H9 (cell line): ENCODE data around the gene ACBD6. TPM values are rescaled to one million over a fixed set of nuclear protein-coding genes. Genes with fewer than 3 reads are reported as not detected.

Experiments used
- DNase-seq: peaks from one replicate; pipeline ENCODE4 v3.0.0-alpha.2; 2017
- H2AFZ ChIP-seq: one replicate; pipeline ENCODE4 v1.6.1; 2013; ENCODE audit warnings: mild to moderate bottlenecking, low read length, control low read depth, moderate library complexity
- H2AK5ac ChIP-seq: 2 replicates; pipeline ENCODE4 v1.6.1; 2013; ENCODE audit warnings: low read length, control low read depth, mixed read lengths; ENCODE audit not compliant: insufficient read length
- H2BK120ac ChIP-seq: one replicate; pipeline ENCODE4 v1.6.1; 2013; ENCODE audit warnings: low read depth, mild to moderate bottlenecking, low read length, control low read depth, inconsistent platforms; ENCODE audit not compliant: poor library complexity, severe bottlenecking
- H2BK12ac ChIP-seq: 2 replicates; pipeline ENCODE4 v1.6.1; 2013; ENCODE audit warnings: low read length, control low read depth, mixed read lengths, low read depth; ENCODE audit not compliant: insufficient read length
- H2BK15ac ChIP-seq: 2 replicates; pipeline ENCODE4 v1.6.1; 2013; ENCODE audit warnings: low read depth, low read length, control low read depth
- H2BK20ac ChIP-seq: one replicate; pipeline ENCODE4 v1.6.1; 2013; ENCODE audit warnings: low read depth, mild to moderate bottlenecking, low read length, control low read depth, inconsistent platforms; ENCODE audit not compliant: poor library complexity, severe bottlenecking
- H2BK5ac ChIP-seq: 2 replicates; pipeline ENCODE4 v1.6.1; 2013; ENCODE audit warnings: low read length, control low read depth, mixed read lengths; ENCODE audit not compliant: insufficient read length
- H3K14ac ChIP-seq: 2 replicates; pipeline ENCODE4 v1.6.1; 2013; ENCODE audit warnings: low read length, control low read depth; ENCODE audit not compliant: insufficient read depth
- H3K18ac ChIP-seq: 2 replicates; pipeline ENCODE4 v1.6.1; 2013; ENCODE audit warnings: low read depth, mild to moderate bottlenecking, mixed read lengths, low read length, control low read depth; ENCODE audit not compliant: insufficient read length
- H3K23ac ChIP-seq: 2 replicates; pipeline ENCODE4 v1.6.1; 2013; ENCODE audit warnings: low read length, control low read depth, mixed read lengths, low read depth; ENCODE audit not compliant: insufficient read length
- H3K23me2 ChIP-seq: 2 replicates; pipeline ENCODE4 v1.6.1; 2013; ENCODE audit warnings: low read depth, mild to moderate bottlenecking, mixed read lengths, low read length, control low read depth; ENCODE audit not compliant: insufficient read length, poor library complexity, severe bottlenecking
- H3K27ac ChIP-seq: 2 replicates; pipeline ENCODE4 v1.5.1; 2013; ENCODE audit warnings: low read length, control low read depth, mixed read lengths, low read depth; ENCODE audit not compliant: insufficient read length
- H3K27me3 ChIP-seq: 2 replicates; pipeline ENCODE4 v1.6.1; 2013; ENCODE audit warnings: low read length, control low read depth, inconsistent platforms; ENCODE audit not compliant: insufficient read depth
- H3K4ac ChIP-seq: 2 replicates; pipeline ENCODE4 v1.6.1; 2013; ENCODE audit warnings: low read depth, mild to moderate bottlenecking, control low read depth, inconsistent platforms, low read length, moderate library complexity
- H3K4me1 ChIP-seq: 2 replicates; pipeline ENCODE4 v1.6.1; 2013; ENCODE audit warnings: low read length, control low read depth, inconsistent platforms; ENCODE audit not compliant: insufficient read depth
- H3K4me2 ChIP-seq: 2 replicates; pipeline ENCODE4 v1.6.1; 2013; ENCODE audit warnings: low read length, control low read depth, mixed read lengths; ENCODE audit not compliant: insufficient read length, insufficient read depth
- H3K56ac ChIP-seq: 2 replicates; pipeline ENCODE4 v1.6.1; 2013; ENCODE audit warnings: low read depth, mild to moderate bottlenecking, mixed read lengths, low read length, control low read depth; ENCODE audit not compliant: insufficient read length
- H3K79me1 ChIP-seq: 2 replicates; pipeline ENCODE4 v1.6.1; 2013; ENCODE audit warnings: low read depth, mild to moderate bottlenecking, moderate library complexity, low read length, control low read depth, inconsistent platforms; ENCODE audit not compliant: insufficient read depth, poor library complexity, severe bottlenecking
- H3K79me2 ChIP-seq: 2 replicates; pipeline ENCODE4 v1.6.1; 2013; ENCODE audit warnings: low read length, control low read depth, inconsistent platforms; ENCODE audit not compliant: insufficient read depth
- H3K9ac ChIP-seq: 2 replicates; pipeline ENCODE4 v1.6.1; 2013; ENCODE audit warnings: low read length, control low read depth, mixed read lengths; ENCODE audit not compliant: insufficient read length; ENCODE audit errors: extremely low read depth
- H3K9me3 ChIP-seq: one replicate; pipeline ENCODE4 v1.6.1; 2013; ENCODE audit warnings: low read depth, low read length, inconsistent platforms; ENCODE audit not compliant: control insufficient read depth
- H3T11ph ChIP-seq: one replicate; pipeline ENCODE4 v1.6.1; 2013; ENCODE audit warnings: mild to moderate bottlenecking, low read length, control low read depth, inconsistent platforms
- H4K20me1 ChIP-seq: one replicate; pipeline ENCODE4 v1.6.1; 2013; ENCODE audit not compliant: control insufficient read depth, insufficient read length, insufficient read depth
- H4K5ac ChIP-seq: 2 replicates; pipeline ENCODE4 v1.6.1; 2013; ENCODE audit warnings: low read depth, mild to moderate bottlenecking, mixed read lengths, low read length, control low read depth; ENCODE audit not compliant: insufficient read length
- H4K8ac ChIP-seq: replicated peaks from 2 replicates; pipeline ENCODE4 v1.6.1; 2013; ENCODE audit warnings: low read length, control low read depth, mixed read lengths, low read depth; ENCODE audit not compliant: insufficient read length
- H4K91ac ChIP-seq: 2 replicates; pipeline ENCODE4 v1.6.1; 2013; ENCODE audit warnings: low read depth, mild to moderate bottlenecking, moderate library complexity, mixed read lengths, low read length, control low read depth; ENCODE audit not compliant: insufficient read length
- H3K27ac Mint-ChIP-seq, 3 experiments: 2 replicates in 2 of 3; 3 replicates in 1 of 3; pipeline ENCODE4 v1.8.0; 2020 to 2021; ENCODE audit warnings: mixed read lengths in 3 of 3, mild to moderate bottlenecking in 1 of 3, moderate library complexity in 1 of 3
- H3K27me3 Mint-ChIP-seq: 2 replicates; pipeline ENCODE4 v1.8.0; 2021; ENCODE audit warnings: low read depth, mild to moderate bottlenecking, moderate library complexity, mixed read lengths
- H3K36me3 Mint-ChIP-seq, 3 experiments: 2 replicates in 2 of 3; 3 replicates in 1 of 3; pipeline ENCODE4 v1.8.0; 2020 to 2021; ENCODE audit warnings: low read depth in 3 of 3, mixed read lengths in 3 of 3; ENCODE audit not compliant: insufficient read depth in 1 of 3
- H3K4me1 Mint-ChIP-seq, 2 experiments: 2 replicates each; pipeline ENCODE4 v1.8.0; 2020; ENCODE audit warnings: mixed read lengths in 2 of 2
- H3K4me3 Mint-ChIP-seq, 2 experiments: 2 replicates in 1 of 2; 3 replicates in 1 of 2; pipeline ENCODE4 v1.8.0; 2020 to 2021; ENCODE audit warnings: mild to moderate bottlenecking in 2 of 2, mixed read lengths in 2 of 2, moderate library complexity in 1 of 2
- H3K9me3 Mint-ChIP-seq, 2 experiments: 2 replicates in 1 of 2; 3 replicates in 1 of 2; pipeline ENCODE4 v1.8.0; 2020; ENCODE audit warnings: mild to moderate bottlenecking in 2 of 2, mixed read lengths in 2 of 2, moderate library complexity in 1 of 2
- CTCF ChIP-seq: fragments of 200-600 bp; sonication (generic); conservative IDR thresholded peaks from 3 replicates; pipeline ENCODE4 v1.8.0; 2021; ENCODE audit warnings: antibody characterized with exemption, mild to moderate bottlenecking
- WGBS: extraction: QIAGEN DNeasy Blood & Tissue Kit; methylation state at CpG from one replicate; pipeline ENCODE4 v1.1.7; 2013; ENCODE audit warnings: missing lambda C conversion rate, low lambda C conversion rate, mixed read lengths; ENCODE audit not compliant: insufficient read length; ENCODE audit errors: extremely low coverage; 5-methylcytosine and 5-hydroxymethylcytosine counted together
- total RNA-seq: library from RNA; stranded (reverse); gene quantifications from 2 replicates; pipeline ENCODE4 v1.2.1, GENCODE V29; 2021

ACBD6 gene
- total RNA-seq, 1 experiment from 2014 or later: 51.4 TPM

DNA sequence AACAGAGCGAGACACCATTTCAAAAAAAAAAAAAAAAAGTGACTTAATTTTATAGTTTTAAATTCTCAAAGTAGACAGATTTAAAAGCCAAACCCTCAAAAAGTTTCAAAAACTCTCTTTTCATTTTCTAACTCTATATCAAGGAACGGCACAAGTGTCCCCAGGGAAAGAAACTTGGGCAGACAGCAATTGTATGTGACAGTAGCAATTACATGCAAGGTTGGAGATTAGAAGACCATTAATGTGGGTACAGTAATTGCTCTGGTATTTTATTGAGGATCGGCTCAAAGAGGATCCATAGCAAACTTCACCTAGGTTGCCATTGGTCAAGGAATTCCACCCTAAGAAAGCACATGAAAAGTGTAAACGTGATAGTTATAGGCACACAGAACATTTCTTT lies 46.2 kb downstream of the ACBD6 start:
- Histone ChIP-seq H3K79me2 (no peaks in the 10 kb centered on the region; the same call in 1 of the 2 replicates), H4K5ac (no peak overlapping the region)
- H3K27ac Mint-ChIP-seq: no peak overlapping the region

More for the DNA sequence above, 46.2 kb downstream of the ACBD6 start:
- Histone ChIP-seq H2AK5ac (no peak overlapping the region), H4K8ac (no peak overlapping the region), H2BK12ac (no peak overlapping the region), H3K27ac (no peak overlapping the region), H3K9ac (no peak overlapping the region), H3K4me1 (no peaks in the 10 kb centered on the region), H3K56ac (no peak overlapping the region), H3K9me3 (no peaks in the 10 kb centered on the region), H3T11ph (no peak overlapping the region), H3K14ac (no peak overlapping the region), H3K79me1 (peaks cover 4% of the 10 kb centered on the region), H3K4ac (no peak overlapping the region), H3K18ac (no peak overlapping the region), H2BK120ac (no peak overlapping the region), H2BK15ac (no peak overlapping the region), H2BK20ac (no peak overlapping the region), H3K4me2 (no peak overlapping the region), H3K23ac (no peak overlapping the region), H2BK5ac (no peak overlapping the region), H3K23me2 (no peaks in the 10 kb centered on the region), H3K27me3 (no peaks in the 10 kb centered on the region), H2AFZ (no peak overlapping the region), H4K20me1 (no peaks in the 10 kb centered on the region), H4K91ac (no peak overlapping the region)
- no peak overlapping the region for H3K4me3 Mint-ChIP-seq
- TF ChIP-seq CTCF: no peak
- no peak for DNase-seq
- WGBS: no CpG with 5 or more reads among the region's 4 CpGs
- H3K27me3 Mint-ChIP-seq: no peaks in the 10 kb centered on the region; the same call in none of the 2 replicates
- peaks cover 21 to 27% of the 10 kb centered on the region in 2 experiments for H3K9me3 Mint-ChIP-seq
- H3K36me3 Mint-ChIP-seq: peaks cover 34 to 49% (median 38%) of the 10 kb centered on the region in 3 experiments
- no peaks in the 10 kb centered on the region; a peak in 1 of 4 replicates for H3K4me1 Mint-ChIP-seq
